ENCODE data around the gene ANKRD28.

- TF ChIP-seq CTCF (conservative IDR thresholded peaks at IDR 0.05; ENCODE audit: low read length), result no peak
- no peak for TF ChIP-seq EZH2phosphoT487 (IDR thresholded peaks at IDR 0.05; ENCODE audit: borderline replicate concordance)
Observed at GRCh38 chr3:15791525-15791924, 6.3 kb downstream of the ANKRD28 start.
